Activated T-helper 17 cell treated with anti-CD3 and anti-CD28 coated beads, Interleukin-2, amount 50 U/mL, for 72 hours (primary cell): ENCODE measurements around the gene STK17A. TPM values are rescaled to one million over a fixed set of nuclear protein-coding genes. Genes with fewer than 3 reads are reported as not detected.
"Not testable (repeated sequence)": the region's sequence is repeated elsewhere in the genome, so short reads cannot be mapped to it uniquely, and the experiment has no call there.

ENCODE experiments used
- ATAC-seq: fragments of 150-1000 bp; cut with Tn5 transposase; replicated peaks from 2 replicates; pipeline ENCODE4 v1.10.0; 2021; ENCODE audit warnings: mild to moderate bottlenecking, moderate library complexity
- H3K27ac Mint-ChIP-seq: one replicate; pipeline ENCODE4 v1.8.0; 2022; ENCODE audit warnings: mixed read lengths
- H3K27me3 Mint-ChIP-seq: one replicate; pipeline ENCODE4 v1.8.0; 2022; ENCODE audit warnings: mixed read lengths
- H3K36me3 Mint-ChIP-seq: one replicate; pipeline ENCODE4 v1.8.0; 2022; ENCODE audit warnings: low read depth, mild to moderate bottlenecking, mixed read lengths
- H3K4me1 Mint-ChIP-seq: one replicate; pipeline ENCODE4 v1.8.0; 2022; ENCODE audit warnings: mixed read lengths
- H3K4me3 Mint-ChIP-seq: one replicate; pipeline ENCODE4 v1.8.0; 2022; ENCODE audit warnings: mild to moderate bottlenecking, mixed read lengths
- H3K9me3 Mint-ChIP-seq: one replicate; pipeline ENCODE4 v1.8.0; 2022; ENCODE audit warnings: mixed read lengths
- total RNA-seq, 2 donors: library from RNA; stranded (reverse); gene quantifications; one replicate each; pipeline ENCODE4 v1.2.3, GENCODE V29; 2022

Gene STK17A
- total RNA-seq, 2 donors from 2014 or later: 47.6 to 71.7 TPM

- Mint-ChIP-seq H3K4me3 (no peak overlapping the region), H3K4me1 (peaks cover 15% of the 10 kb centered on the region), H3K36me3 (no peaks in the 10 kb centered on the region), H3K9me3 (no peaks in the 10 kb centered on the region), H3K27ac (no peak overlapping the region), H3K27me3 (peaks cover 16% of the 10 kb centered on the region)
- ATAC-seq: no peak
Measured at GRCh38 chr7:43557831-43558495, 24.9 kb upstream of the STK17A start.

- no peak for ATAC-seq
- Mint-ChIP-seq H3K27me3 (peaks cover 21% of the 10 kb centered on the region), H3K9me3 (no peaks in the 10 kb centered on the region), H3K4me1 (peaks cover 13% of the 10 kb centered on the region), H3K36me3 (no peaks in the 10 kb centered on the region), H3K27ac (no peak overlapping the region), H3K4me3 (no peak overlapping the region)
Measured at GRCh38 chr7:43559171-43559945, 23.6 kb upstream of the STK17A start.

DNA sequence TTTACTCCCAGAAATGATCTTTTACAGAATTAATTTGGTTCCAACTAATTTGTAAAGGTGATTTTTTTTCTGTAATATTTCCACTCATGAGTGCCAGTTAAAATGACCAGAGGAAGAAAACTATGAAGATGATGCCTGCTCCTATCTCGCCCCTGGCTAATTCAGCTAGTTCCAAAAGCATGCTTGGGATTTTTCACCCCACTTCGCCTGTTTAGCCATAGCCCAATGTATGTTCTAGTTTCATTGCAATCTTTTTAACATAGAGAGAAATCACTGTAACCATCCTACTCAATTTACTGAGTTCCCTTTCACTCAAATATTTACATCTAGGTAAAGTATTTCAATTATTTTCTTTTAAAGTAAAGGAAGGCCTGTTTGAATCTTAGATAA, 23.0 kb upstream of the STK17A start:
- no peak overlapping the region for H3K4me3 Mint-ChIP-seq
- peaks cover 22% of the 10 kb centered on the region for H3K27me3 Mint-ChIP-seq
- H3K27ac Mint-ChIP-seq: no peak overlapping the region
- ATAC-seq: no peak
- peaks cover 8% of the 10 kb centered on the region for H3K4me1 Mint-ChIP-seq
- H3K9me3 Mint-ChIP-seq: no peaks in the 10 kb centered on the region
- no peaks in the 10 kb centered on the region for H3K36me3 Mint-ChIP-seq

DNA sequence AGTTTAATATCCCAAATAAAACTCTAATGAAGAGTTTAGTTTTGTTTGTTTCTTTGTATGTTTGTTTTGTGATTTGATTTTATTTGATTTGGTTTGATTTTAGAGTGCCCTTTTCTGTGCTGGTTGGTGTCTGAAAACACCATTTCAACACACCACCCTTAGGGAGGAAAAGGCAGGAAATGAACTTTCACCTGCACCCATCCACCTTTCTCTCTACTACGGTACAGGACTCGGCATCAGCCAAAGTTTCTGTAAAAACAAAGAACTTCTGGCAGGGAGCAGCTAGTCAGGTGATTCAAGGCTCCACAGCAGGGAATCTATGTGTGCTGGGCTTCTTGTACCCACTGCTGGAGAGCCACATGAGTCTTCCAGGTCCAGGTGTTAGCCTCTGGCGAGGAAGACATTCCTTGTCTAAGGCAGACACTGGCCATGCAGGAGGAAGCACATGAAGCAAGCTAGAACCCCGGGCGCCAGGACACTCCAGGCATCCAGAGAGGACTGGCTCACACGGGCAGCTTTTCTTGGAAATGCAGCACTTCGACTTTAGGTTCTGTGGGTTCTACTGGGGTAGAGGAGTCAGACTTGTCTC, 22.1 kb upstream of the STK17A start:
- H3K4me1 Mint-ChIP-seq: peaks cover 4% of the 10 kb centered on the region
- H3K36me3 Mint-ChIP-seq: no peaks in the 10 kb centered on the region
- no peak overlapping the region for H3K4me3 Mint-ChIP-seq
- H3K27me3 Mint-ChIP-seq: peaks cover 24% of the 10 kb centered on the region
- peak overlapping the region; percentile 34 for H3K27ac Mint-ChIP-seq
- H3K9me3 Mint-ChIP-seq: no peaks in the 10 kb centered on the region
- no peak for ATAC-seq

DNA sequence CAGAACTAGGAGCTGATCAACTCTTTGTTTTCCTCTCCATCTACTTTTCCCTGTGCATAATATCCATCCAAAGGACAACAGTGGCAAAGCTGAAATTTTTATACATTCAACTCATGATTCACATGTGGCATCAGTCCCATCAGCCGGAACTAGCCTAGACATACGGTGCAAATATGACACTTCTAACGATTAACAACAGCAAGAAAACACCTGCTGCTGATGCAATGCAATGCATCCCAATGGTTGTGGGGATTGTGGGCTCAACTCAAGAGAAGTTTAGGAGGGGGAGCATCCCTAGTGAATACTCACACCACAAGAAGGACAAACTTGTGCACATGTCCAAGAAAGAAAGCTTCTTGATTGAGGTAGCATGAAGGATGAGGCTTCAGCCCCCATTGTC, 20.5 kb upstream of the STK17A start:
- Mint-ChIP-seq H3K27ac (no peak overlapping the region), H3K9me3 (no peaks in the 10 kb centered on the region)

GRCh38 chr7:43565786-43566185, 17.1 kb upstream of the STK17A start:
- Mint-ChIP-seq H3K27me3 (peaks cover 21% of the 10 kb centered on the region), H3K36me3 (no peaks in the 10 kb centered on the region), H3K4me1 (peaks cover 6% of the 10 kb centered on the region), H3K4me3 (no peak overlapping the region), H3K9me3 (no peaks in the 10 kb centered on the region), H3K27ac (no peak overlapping the region)
- no peak for ATAC-seq

More for the DNA sequence above, 20.5 kb upstream of the STK17A start:
- Mint-ChIP-seq H3K27me3 (peaks cover 21% of the 10 kb centered on the region), H3K4me1 (no peaks in the 10 kb centered on the region), H3K36me3 (no peaks in the 10 kb centered on the region), H3K4me3 (no peak overlapping the region)
- no peak for ATAC-seq

DNA sequence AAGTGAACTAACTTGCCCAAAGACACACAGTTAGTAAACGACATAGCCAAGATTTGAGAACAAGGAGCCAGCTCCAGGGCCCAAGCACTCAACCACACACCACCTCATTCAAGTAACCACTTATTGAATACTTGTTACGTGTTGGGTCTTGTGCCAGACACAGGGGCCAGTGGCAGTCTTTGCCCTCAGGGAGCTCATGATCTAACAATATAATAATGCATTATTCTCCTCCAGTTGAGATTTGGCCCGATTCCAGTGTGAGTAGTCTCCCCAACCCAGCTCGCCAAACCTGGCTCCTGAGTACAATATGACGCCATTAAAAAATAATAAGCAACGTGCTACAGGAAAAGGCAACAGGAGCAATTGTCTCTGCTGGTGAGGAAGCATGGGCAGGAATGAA, 14.4 kb upstream of the STK17A start:
- Mint-ChIP-seq H3K4me3 (no peak overlapping the region), H3K27me3 (peaks cover 4% of the 10 kb centered on the region), H3K36me3 (no peaks in the 10 kb centered on the region), H3K27ac (no peak overlapping the region), H3K9me3 (no peaks in the 10 kb centered on the region), H3K4me1 (peaks cover 14% of the 10 kb centered on the region)
- no peak for ATAC-seq

DNA sequence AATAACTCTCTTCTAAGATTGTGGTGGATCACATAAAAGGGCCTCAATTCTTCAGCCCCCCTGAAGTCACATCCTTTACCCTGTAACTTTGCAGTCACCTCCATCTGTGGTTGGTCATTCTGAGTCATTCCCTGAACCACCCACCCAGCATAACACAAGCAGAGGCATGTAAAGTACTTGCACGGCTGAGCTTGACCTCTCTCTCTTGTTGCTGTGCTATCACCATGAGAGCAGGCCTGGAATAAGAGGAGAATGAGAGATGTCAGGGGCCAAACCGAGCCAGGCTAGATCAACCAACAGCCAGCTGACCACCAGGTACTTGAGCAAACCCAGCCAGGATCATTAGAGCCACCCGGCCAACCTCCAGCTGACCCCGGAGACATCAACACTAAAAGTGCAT, 13.5 kb upstream of the STK17A start:
- Mint-ChIP-seq H3K9me3 (no peaks in the 10 kb centered on the region), H3K27ac (no peak overlapping the region)
- ATAC-seq: peak; percentile 33

GRCh38 chr7:43570688-43571365, 12.1 kb upstream of the STK17A start:
- Mint-ChIP-seq H3K9me3 (no peaks in the 10 kb centered on the region), H3K36me3 (no peaks in the 10 kb centered on the region), H3K27me3 (no peaks in the 10 kb centered on the region), H3K4me3 (no peak overlapping the region), H3K27ac (peak overlapping the region; percentile 32), H3K4me1 (peaks cover 14% of the 10 kb centered on the region)
- ATAC-seq: peak; percentile 22

More for the DNA sequence above, 13.5 kb upstream of the STK17A start:
- Mint-ChIP-seq H3K4me1 (peaks cover 14% of the 10 kb centered on the region), H3K27me3 (peaks cover 4% of the 10 kb centered on the region), H3K36me3 (no peaks in the 10 kb centered on the region), H3K4me3 (no peak overlapping the region)

DNA sequence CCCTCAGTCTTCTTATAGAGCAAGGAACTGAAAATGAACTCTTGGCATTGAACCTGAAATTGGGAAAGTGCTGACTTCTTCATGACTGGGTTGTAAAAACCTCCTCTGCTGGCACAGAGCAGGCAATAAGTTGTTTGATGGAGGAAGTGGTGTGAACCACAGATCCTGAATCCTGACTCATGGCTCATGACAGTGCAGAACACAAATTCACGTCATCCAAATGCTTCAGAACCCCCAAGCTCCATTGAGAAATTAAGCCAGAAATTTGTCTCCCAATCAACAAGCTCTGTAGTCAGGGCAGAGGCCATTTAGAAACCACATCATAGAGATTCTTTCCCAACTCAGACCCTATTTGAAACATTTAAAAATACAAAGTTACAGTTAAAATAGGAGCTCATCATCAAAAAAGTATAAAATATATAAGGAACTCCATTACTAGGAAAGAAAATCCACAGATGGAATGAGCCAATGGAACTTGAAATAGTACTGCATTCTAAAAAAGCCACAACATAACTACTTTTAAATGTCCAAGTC, 10.3 kb upstream of the STK17A start:
- no peaks in the 10 kb centered on the region for H3K27me3 Mint-ChIP-seq
- peaks cover 14% of the 10 kb centered on the region for H3K4me1 Mint-ChIP-seq
- ATAC-seq: peak; percentile 98
- peak overlapping the region; percentile 12 for H3K4me3 Mint-ChIP-seq
- H3K9me3 Mint-ChIP-seq: no peaks in the 10 kb centered on the region
- peak overlapping the region; percentile 84 for H3K27ac Mint-ChIP-seq
- H3K36me3 Mint-ChIP-seq: no peaks in the 10 kb centered on the region

DNA sequence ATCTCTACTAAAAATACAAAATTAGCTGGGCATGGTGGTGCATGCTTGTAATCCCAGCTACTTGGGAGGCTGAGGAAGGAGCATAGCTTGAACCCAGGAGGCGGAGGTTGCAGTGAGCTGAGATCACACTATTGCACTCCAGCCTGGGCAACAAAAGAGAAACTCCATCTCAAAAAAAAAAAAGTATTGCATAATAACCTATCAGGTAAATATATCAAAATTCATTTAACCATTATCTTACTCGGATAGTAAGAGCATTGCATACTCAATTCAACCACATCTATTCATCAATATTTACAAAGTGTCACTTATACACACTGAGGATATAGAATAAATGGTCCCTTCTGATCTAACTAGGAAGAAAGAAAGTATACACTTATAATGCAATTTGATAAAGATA, 9.1 kb upstream of the STK17A start:
- peaks cover 14% of the 10 kb centered on the region for H3K4me1 Mint-ChIP-seq
- not testable (repeated sequence) for ATAC-seq, H3K4me3 Mint-ChIP-seq, H3K36me3 Mint-ChIP-seq, H3K9me3 Mint-ChIP-seq, H3K27ac Mint-ChIP-seq, H3K27me3 Mint-ChIP-seq

GRCh38 chr7:43575506-43575905, 7.4 kb upstream of the STK17A start:
- Mint-ChIP-seq H3K9me3 (no peaks in the 10 kb centered on the region), H3K4me3 (no peak overlapping the region), H3K27me3 (no peaks in the 10 kb centered on the region), H3K4me1 (peaks cover 10% of the 10 kb centered on the region), H3K27ac (no peak overlapping the region), H3K36me3 (no peaks in the 10 kb centered on the region)
- ATAC-seq: no peak

- H3K36me3 Mint-ChIP-seq: no peaks in the 10 kb centered on the region
- ATAC-seq: no peak
- H3K4me1 Mint-ChIP-seq: peaks cover 6% of the 10 kb centered on the region
- H3K9me3 Mint-ChIP-seq: no peaks in the 10 kb centered on the region
- no peaks in the 10 kb centered on the region for H3K27me3 Mint-ChIP-seq
- no peak overlapping the region for H3K27ac Mint-ChIP-seq
- no peak overlapping the region for H3K4me3 Mint-ChIP-seq
Measured at GRCh38 chr7:43576241-43576640, 6.7 kb upstream of the STK17A start.

GRCh38 chr7:43577485-43577951, 5.4 kb upstream of the STK17A start:
- Mint-ChIP-seq H3K4me3 (no peak overlapping the region), H3K36me3 (no peaks in the 10 kb centered on the region), H3K27ac (no peak overlapping the region), H3K27me3 (no peaks in the 10 kb centered on the region), H3K4me1 (peaks cover 5% of the 10 kb centered on the region), H3K9me3 (no peaks in the 10 kb centered on the region)
- no peak for ATAC-seq
